Muscle layer of colon (tissue), 2 donors: ENCODE results near the gene SLC5A1.

Experiments
- H3K27ac ChIP-seq: one replicate; pipeline ENCODE4 v1.7.0; 2013; ENCODE audit warnings: low read depth, mild to moderate bottlenecking, low read length, moderate library complexity
- H3K27me3 ChIP-seq, 2 donors: one replicate each; pipeline ENCODE4 v1.7.0; 2013; ENCODE audit warnings: low read length in 2 of 2, mild to moderate bottlenecking in 2 of 2; ENCODE audit not compliant: insufficient read depth in 2 of 2, control insufficient read depth in 1 of 2
- H3K36me3 ChIP-seq: one replicate; pipeline ENCODE4 v1.7.0; 2013; ENCODE audit warnings: mild to moderate bottlenecking, low read length; ENCODE audit not compliant: insufficient read depth
- H3K4me1 ChIP-seq: one replicate; pipeline ENCODE4 v1.7.0; 2013; ENCODE audit warnings: mild to moderate bottlenecking, low read length; ENCODE audit not compliant: insufficient read depth
- H3K4me3 ChIP-seq, 2 donors: one replicate each; pipeline ENCODE4 v1.7.0; 2013; ENCODE audit warnings: low read length in 2 of 2, low read depth in 1 of 2, mild to moderate bottlenecking in 1 of 2, moderate library complexity in 1 of 2
- H3K9ac ChIP-seq: one replicate; pipeline ENCODE4 v1.7.0; 2013; ENCODE audit warnings: low read length
- H3K9me3 ChIP-seq: one replicate; pipeline ENCODE4 v1.7.0; 2013; ENCODE audit warnings: mild to moderate bottlenecking, low read length
- donor health status: abdominal sarcoma.
- donor health status: Adenocarcinoma of cecum.

SLC5A1 gene

DNA sequence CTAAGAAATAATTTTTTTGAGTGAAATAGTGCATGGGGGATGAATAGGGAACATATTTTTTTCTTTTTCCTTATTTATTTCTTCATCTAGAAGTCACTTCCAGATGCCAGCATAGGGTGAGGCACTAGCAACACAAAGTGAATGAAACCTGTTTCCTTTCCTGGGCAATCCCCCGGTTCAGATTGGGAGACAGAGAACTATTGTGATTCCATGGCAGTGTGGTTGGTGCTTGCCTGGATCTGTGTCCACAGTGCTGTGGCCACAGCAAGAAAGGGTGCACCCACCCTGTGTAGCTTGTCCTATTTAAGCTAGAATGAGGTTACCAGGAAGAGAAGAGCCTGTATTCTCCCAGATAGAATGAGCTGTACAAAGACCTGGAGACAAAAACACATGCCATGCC is 57.6 kb downstream of the SLC5A1 start:
- no peak overlapping the region for H3K27ac ChIP-seq
- H3K9ac ChIP-seq = no peak overlapping the region
- no peaks in the 10 kb centered on the region for H3K27me3 ChIP-seq
- no peaks in the 10 kb centered on the region for H3K4me1 ChIP-seq
- H3K36me3 ChIP-seq = no peaks in the 10 kb centered on the region
- no peaks in the 10 kb centered on the region for H3K9me3 ChIP-seq
- H3K4me3 ChIP-seq = no peak overlapping the region

- Histone ChIP-seq H3K4me3 (no peak overlapping the region), H3K9me3 (no peaks in the 10 kb centered on the region)
These were observed 60.7 kb downstream of the SLC5A1 start for GRCh38 chr22:32103658-32104315.

GRCh38 chr22:32106930-32107329 is 63.9 kb downstream of the SLC5A1 start:
- Histone ChIP-seq H3K9ac (no peak overlapping the region), H3K4me1 (no peaks in the 10 kb centered on the region), H3K27me3 (no peaks in the 10 kb centered on the region), H3K36me3 (no peaks in the 10 kb centered on the region), H3K27ac (no peak overlapping the region), H3K9me3 (no peaks in the 10 kb centered on the region), H3K4me3 (no peak overlapping the region)

More at GRCh38 chr22:32103658-32104315, 60.7 kb downstream of the SLC5A1 start:
- Histone ChIP-seq H3K27ac (no peak overlapping the region), H3K36me3 (no peaks in the 10 kb centered on the region), H3K4me1 (no peaks in the 10 kb centered on the region), H3K27me3 (no peaks in the 10 kb centered on the region), H3K9ac (no peak overlapping the region)

DNA sequence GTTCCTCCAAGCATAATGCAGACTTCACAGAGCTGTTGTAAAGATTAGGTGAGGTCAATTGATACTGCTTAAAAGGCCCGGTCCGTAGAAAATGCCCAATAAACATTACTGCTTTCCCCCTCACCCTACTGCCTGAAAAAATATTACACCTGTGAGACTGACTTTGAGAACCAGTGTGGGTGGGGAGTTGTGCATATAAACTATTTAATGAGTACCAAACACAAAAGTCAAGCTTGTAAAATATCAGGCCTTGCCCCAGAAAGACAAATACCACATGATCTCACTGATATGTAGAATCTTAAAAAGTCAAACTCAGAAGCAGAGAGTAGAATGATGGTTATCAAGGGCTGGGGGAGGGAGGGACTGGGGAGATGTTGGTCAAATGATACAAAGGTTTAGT is 69.3 kb downstream of the SLC5A1 start:
- H3K9ac ChIP-seq = no peak overlapping the region
- no peaks in the 10 kb centered on the region for H3K9me3 ChIP-seq
- H3K36me3 ChIP-seq = no peaks in the 10 kb centered on the region
- H3K4me1 ChIP-seq = no peaks in the 10 kb centered on the region
- H3K27ac ChIP-seq = no peak overlapping the region
- no peak overlapping the region for H3K4me3 ChIP-seq
- no peaks in the 10 kb centered on the region for H3K27me3 ChIP-seq

GRCh38 chr22:32119568-32120235 is 76.6 kb downstream of the SLC5A1 start:
- no peak overlapping the region for H3K9ac ChIP-seq
- no peak overlapping the region for H3K4me3 ChIP-seq
- H3K4me1 ChIP-seq = no peaks in the 10 kb centered on the region
- no peaks in the 10 kb centered on the region for H3K9me3 ChIP-seq
- no peaks in the 10 kb centered on the region for H3K36me3 ChIP-seq
- H3K27me3 ChIP-seq = no peaks in the 10 kb centered on the region
- H3K27ac ChIP-seq = no peak overlapping the region

DNA sequence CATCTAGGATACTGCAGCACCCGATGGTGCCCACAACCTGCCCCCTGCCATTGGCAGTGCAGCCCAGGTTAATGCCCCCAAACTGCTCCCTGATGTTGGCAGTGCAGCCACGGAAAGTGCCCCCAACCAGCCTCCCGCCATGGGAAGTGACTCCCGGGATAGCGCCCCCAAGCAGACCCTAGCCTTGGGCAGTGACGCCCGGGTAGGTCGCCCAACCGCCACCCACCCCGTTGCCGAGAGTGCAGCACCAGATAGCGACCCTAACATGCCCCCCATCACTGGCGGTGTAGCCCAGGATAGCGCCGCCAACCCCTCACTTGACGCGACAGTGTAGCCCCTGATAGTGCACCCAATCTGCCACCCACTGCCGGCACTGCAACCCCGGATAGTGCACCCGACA is 77.5 kb downstream of the SLC5A1 start:
- Histone ChIP-seq H3K9ac (no peak overlapping the region), H3K36me3 (no peaks in the 10 kb centered on the region), H3K27me3 (no peaks in the 10 kb centered on the region), H3K4me3 (no peak overlapping the region), H3K9me3 (no peaks in the 10 kb centered on the region), H3K4me1 (no peaks in the 10 kb centered on the region), H3K27ac (no peak overlapping the region)

DNA sequence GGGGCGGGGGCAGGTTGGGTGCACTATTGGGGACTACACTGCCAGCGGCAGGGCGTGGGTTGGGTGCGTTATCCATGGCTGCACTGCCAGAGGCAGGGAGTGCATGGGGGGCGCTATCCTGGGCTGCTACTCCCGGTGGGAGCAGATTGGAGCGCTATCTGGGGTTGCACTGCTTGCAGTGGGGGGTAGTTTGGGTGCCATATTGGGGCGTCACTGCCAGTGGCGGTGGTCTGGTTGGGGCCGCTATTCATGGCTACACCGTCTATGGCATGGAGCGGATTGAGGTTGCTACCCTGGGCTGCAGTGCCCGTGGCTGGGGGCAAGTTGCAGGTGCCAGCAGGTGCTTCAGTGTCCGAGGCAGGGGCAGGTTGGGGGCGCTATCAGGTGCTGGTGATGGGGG is 79.8 kb downstream of the SLC5A1 start:
- Histone ChIP-seq H3K9me3 (no peaks in the 10 kb centered on the region), H3K36me3 (no peaks in the 10 kb centered on the region), H3K27ac (no peak overlapping the region), H3K9ac (no peak overlapping the region), H3K4me1 (no peaks in the 10 kb centered on the region), H3K4me3 (no peak overlapping the region), H3K27me3 (no peaks in the 10 kb centered on the region)

GRCh38 chr22:32123657-32124056 is 80.6 kb downstream of the SLC5A1 start:
- H3K9ac ChIP-seq = no peak overlapping the region
- H3K36me3 ChIP-seq = no peaks in the 10 kb centered on the region
- H3K9me3 ChIP-seq = no peaks in the 10 kb centered on the region
- no peaks in the 10 kb centered on the region for H3K27me3 ChIP-seq
- H3K4me1 ChIP-seq = no peaks in the 10 kb centered on the region
- no peak overlapping the region for H3K27ac ChIP-seq
- H3K4me3 ChIP-seq = no peak overlapping the region

DNA sequence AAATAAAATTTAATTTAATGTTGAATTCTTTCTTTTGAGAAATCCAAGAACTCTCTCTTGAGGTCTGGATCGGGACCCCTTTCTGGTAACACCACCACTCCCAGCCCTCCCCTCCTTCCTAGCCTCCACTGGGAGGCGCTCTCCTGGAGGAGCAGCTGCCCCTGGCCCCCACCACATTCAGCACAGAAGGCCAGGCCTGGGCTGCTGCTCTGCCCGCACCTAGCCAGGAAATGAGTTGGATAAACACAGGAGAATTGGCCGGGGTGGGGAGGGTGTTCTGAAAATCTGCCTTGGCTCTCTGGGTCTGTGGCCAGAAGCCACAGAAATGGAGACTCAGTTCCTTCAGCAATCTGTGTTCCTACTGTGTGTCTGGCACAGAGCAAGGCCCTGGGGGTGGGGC is 84.8 kb downstream of the SLC5A1 start:
- H3K27me3 ChIP-seq = no peaks in the 10 kb centered on the region
- H3K27ac ChIP-seq = no peak overlapping the region

DNA sequence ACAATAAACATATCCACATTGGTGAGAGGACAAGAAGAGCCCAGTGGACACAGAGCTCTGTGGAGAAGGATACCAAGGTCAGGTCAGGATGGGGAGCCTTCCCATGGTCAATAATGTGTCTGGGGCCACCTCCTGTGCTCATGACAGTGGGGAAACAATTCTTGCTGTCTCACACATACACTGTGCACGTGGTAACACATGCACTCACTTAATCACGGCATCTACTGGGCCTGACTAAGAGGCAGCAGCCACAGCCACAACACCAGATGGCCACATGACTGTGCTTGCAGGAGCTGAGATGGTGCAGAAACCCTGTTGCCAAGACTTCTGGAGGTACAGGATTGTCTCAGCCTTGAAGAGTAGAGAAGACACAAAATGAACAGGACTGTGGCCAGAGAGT is 87.4 kb downstream of the SLC5A1 start:
- Histone ChIP-seq H3K9ac (no peak overlapping the region), H3K9me3 (no peaks in the 10 kb centered on the region), H3K27me3 (no peaks in the 10 kb centered on the region)

More for the DNA sequence above, 84.8 kb downstream of the SLC5A1 start:
- no peaks in the 10 kb centered on the region for H3K9me3 ChIP-seq
- H3K4me3 ChIP-seq = no peak overlapping the region
- no peaks in the 10 kb centered on the region for H3K36me3 ChIP-seq
- H3K4me1 ChIP-seq = no peaks in the 10 kb centered on the region
- H3K9ac ChIP-seq = no peak overlapping the region

DNA sequence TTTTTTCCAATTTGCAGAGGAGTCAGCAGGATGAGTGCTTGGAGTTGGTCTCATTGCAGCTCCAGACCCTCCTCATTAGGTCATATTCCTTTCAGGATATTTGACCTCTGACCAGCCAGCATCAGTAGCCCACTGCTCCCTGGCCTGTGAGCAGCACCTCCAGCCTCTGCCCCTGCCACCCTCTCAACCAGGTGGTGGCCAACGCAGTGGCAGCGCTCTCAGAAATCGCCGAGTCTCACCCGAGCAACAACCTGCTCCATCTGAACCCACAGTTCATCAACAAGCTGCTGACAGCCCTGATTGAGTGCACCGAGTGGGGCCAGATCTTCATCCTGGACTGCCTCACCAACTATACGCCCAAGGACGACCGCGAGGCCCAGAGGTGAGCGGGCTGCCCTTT is 89.1 kb downstream of the SLC5A1 start:
- no peak overlapping the region for H3K27ac ChIP-seq
- H3K9ac ChIP-seq = no peak overlapping the region
- H3K4me1 ChIP-seq = no peaks in the 10 kb centered on the region
- H3K27me3 ChIP-seq = no peaks in the 10 kb centered on the region
- H3K36me3 ChIP-seq = no peaks in the 10 kb centered on the region
- H3K9me3 ChIP-seq = no peaks in the 10 kb centered on the region
- H3K4me3 ChIP-seq = no peak overlapping the region

More for the DNA sequence above, 87.4 kb downstream of the SLC5A1 start:
- Histone ChIP-seq H3K4me1 (no peaks in the 10 kb centered on the region), H3K36me3 (no peaks in the 10 kb centered on the region), H3K4me3 (no peak overlapping the region), H3K27ac (no peak overlapping the region)

DNA sequence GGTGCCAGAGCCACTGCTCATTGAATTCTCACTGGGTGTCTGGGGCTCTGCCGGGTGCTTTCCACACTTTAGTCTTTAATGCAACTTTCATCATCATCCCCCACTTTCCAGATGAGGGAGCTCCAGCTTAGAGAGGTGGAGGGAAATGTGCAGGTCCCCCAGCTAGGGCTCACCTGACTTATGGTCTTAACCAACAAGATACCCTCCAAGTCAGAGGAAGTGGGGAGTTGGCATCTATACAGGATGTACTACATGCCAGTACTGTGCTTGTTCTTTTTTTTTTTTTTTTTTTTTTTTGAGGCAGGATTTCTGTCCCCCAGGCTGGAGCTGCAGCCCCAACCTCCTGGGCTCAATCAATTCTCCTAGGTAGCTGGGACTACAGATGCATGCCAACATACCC is 89.7 kb downstream of the SLC5A1 start:
- no peaks in the 10 kb centered on the region for H3K27me3 ChIP-seq
- no peak overlapping the region for H3K9ac ChIP-seq
- no peak overlapping the region for H3K27ac ChIP-seq
- H3K9me3 ChIP-seq = no peaks in the 10 kb centered on the region
- H3K4me3 ChIP-seq = no peak overlapping the region
- H3K4me1 ChIP-seq = no peaks in the 10 kb centered on the region
- no peaks in the 10 kb centered on the region for H3K36me3 ChIP-seq
